Measurements from ENCODE around the gene TM4SF18. TPM values are rescaled to one million over a fixed set of nuclear protein-coding genes. Genes with fewer than 3 reads are reported as not detected.

The TM4SF18 gene
- total RNA-seq, 1 experiment from 2014 or later = 9.8 TPM

GRCh38 chr3:149356044-149356592 is 22.7 kb upstream of the TM4SF18 start:
- Histone ChIP-seq H2BK12ac (ENCODE audit: insufficient read length, low read depth, low read length) (no peak overlapping the region), H3K27me3 (ENCODE audit: insufficient read depth, low read length) (no peaks in the 10 kb centered on the region), H4K20me1 (ENCODE audit: control insufficient read depth, insufficient read depth, insufficient read length) (no peaks in the 10 kb centered on the region), H4K5ac (ENCODE audit: insufficient read length, low read depth, low read length) (no peak overlapping the region), H3K4me2 (ENCODE audit: insufficient read depth, insufficient read length, low read length) (no peak overlapping the region), H4K8ac (replicated peaks; ENCODE audit: insufficient read length, low read depth, low read length) (no peak overlapping the region), H3K9ac (ENCODE audit: extremely low read depth, insufficient read length, low read length) (no peak overlapping the region), H3K23me2 (ENCODE audit: insufficient read length, low read depth, low read length, poor library complexity, severe bottlenecking) (no peaks in the 10 kb centered on the region), H2BK120ac (ENCODE audit: low read depth, low read length, poor library complexity, severe bottlenecking) (no peak overlapping the region), H3K14ac (ENCODE audit: insufficient read depth, low read length) (no peak overlapping the region), H2AK5ac (ENCODE audit: insufficient read length, low read length) (no peak overlapping the region), H3K4ac (ENCODE audit: low read depth, low read length) (no peak overlapping the region), H3T11ph (ENCODE audit: low read length) (no peak overlapping the region), H4K91ac (ENCODE audit: insufficient read length, low read depth, low read length) (no peak overlapping the region), H3K79me1 (ENCODE audit: insufficient read depth, low read depth, low read length, poor library complexity, severe bottlenecking) (no peaks in the 10 kb centered on the region), H3K23ac (ENCODE audit: insufficient read length, low read depth, low read length) (no peak overlapping the region), H3K9me3 (ENCODE audit: control insufficient read depth, low read depth, low read length) (no peaks in the 10 kb centered on the region), H2BK5ac (ENCODE audit: insufficient read length, low read length) (no peak overlapping the region), H3K4me1 (ENCODE audit: insufficient read depth, low read length) (no peaks in the 10 kb centered on the region), H2AFZ (ENCODE audit: low read length) (no peak overlapping the region), H3K18ac (ENCODE audit: insufficient read length, low read depth, low read length) (no peak overlapping the region), H2BK15ac (ENCODE audit: low read depth, low read length) (no peak overlapping the region), H3K27ac (ENCODE audit: insufficient read length, low read depth, low read length) (no peak overlapping the region), H3K79me2 (ENCODE audit: insufficient read depth, low read length) (no peaks in the 10 kb centered on the region), H2BK20ac (ENCODE audit: low read depth, low read length, poor library complexity, severe bottlenecking) (no peak overlapping the region), H3K56ac (ENCODE audit: insufficient read length, low read depth, low read length) (no peak overlapping the region)
- Mint-ChIP-seq H3K36me3 (ENCODE audit: insufficient read depth in 1 of 3, low read depth in 3 of 3) (no peaks in the 10 kb centered on the region), H3K27ac (no peak overlapping the region), H3K4me1 (peaks cover 4 to 7% of the 10 kb centered on the region in 2 experiments), H3K4me3 (no peak overlapping the region), H3K9me3 (no peaks in the 10 kb centered on the region), H3K27me3 (ENCODE audit: low read depth) (no peaks in the 10 kb centered on the region)
- WGBS (ENCODE audit: extremely low coverage, insufficient read length, low lambda C conversion rate) = no CpG with 5 or more reads among the region's 6 CpGs
- no peak for TF ChIP-seq CTCF (conservative IDR thresholded peaks at IDR 0.05)
- no peak for DNase-seq

All from H9 (cell line).